IPS-18c (cell line): ENCODE data around the gene ZNF443.
"Not testable (repeated sequence)": the region's sequence is repeated elsewhere in the genome, so short reads cannot be mapped to it uniquely, and the experiment has no call there.

Experiments used
- H3K4me3 ChIP-seq: 2 replicates; pipeline ENCODE4 v1.7.0; 2013; ENCODE audit warnings: low read depth, mild to moderate bottlenecking, low read length, moderate library complexity; ENCODE audit not compliant: insufficient read depth
- H3K9me3 ChIP-seq: one replicate; pipeline ENCODE4 v1.6.1; 2013; ENCODE audit warnings: mild to moderate bottlenecking, low read length, moderate library complexity; ENCODE audit not compliant: control insufficient read depth, insufficient read depth

The ZNF443 gene

DNA sequence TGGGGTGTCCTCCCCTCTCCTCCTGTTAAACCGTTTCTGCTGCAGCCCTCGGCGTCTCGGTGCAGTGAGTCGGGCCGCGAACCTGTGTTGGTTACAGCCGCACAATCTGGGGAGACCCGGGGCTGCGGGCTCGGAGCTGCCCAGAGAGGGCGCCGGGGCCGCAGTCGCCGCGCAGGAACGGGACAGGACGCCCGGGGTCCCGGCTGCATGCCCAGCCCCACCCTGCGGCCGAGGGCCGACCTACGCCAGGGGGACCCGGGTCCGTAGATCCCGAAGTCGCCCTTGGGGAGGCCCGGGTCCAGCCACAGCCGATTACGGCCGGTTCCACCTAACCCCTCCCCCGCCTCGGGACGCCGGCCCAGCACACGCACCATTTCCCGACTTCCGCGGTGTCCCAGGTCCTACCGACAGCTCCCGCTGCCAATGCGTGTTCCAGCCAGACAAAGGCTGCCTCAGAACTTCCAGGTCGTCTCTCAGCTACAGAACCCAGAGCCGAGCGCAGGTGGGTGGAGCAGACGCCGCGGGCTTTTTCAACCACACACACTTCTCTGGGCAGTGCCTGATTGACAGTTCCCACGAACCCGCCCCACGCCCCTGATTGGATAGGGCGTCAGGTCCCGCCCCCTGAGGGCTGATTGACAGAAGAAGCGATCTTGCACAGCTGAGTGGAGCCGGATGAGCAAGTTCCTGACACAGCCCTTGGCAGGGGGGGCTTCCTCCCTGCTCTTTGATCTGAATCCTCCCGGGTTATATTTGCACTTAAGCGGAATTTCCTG is at the start of gene ZNF443:
ZNF443 (minus strand) TSS at position 481 of the 776 bp plus-strand sequence; CDS start at position 374, 107 bp downstream.
- Histone ChIP-seq H3K9me3 (peaks cover 3% of the 10 kb centered on the region), H3K4me3 (peak within 1 kb of the TSS; percentile 70)

DNA sequence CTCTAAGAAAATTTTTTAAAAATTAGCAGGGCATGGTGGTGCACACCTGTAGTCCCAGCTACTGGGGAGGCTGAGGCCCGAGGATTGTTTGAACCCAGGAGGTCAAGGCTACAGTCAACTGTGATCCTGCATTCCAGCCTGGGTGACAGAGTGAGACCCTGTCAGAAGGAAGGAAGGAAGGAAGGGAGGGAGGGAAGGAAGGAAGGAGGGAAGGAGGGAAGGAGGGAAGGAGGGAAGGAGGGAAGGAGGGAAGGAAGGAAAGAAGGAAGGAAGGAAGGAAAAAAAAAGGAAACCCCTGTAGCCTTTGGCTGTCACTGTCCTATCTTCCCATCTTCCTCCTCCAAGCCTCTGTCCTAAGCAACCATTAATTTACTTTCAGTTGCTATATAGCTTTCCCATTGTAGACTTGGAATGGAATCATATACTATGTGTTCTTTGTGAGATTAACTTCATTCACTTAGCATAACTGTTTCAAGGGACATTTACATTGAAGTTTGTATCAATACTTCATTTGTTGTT is 45.5 kb upstream of the ZNF443 start:
- not testable (repeated sequence) for H3K9me3 ChIP-seq, H3K4me3 ChIP-seq

DNA sequence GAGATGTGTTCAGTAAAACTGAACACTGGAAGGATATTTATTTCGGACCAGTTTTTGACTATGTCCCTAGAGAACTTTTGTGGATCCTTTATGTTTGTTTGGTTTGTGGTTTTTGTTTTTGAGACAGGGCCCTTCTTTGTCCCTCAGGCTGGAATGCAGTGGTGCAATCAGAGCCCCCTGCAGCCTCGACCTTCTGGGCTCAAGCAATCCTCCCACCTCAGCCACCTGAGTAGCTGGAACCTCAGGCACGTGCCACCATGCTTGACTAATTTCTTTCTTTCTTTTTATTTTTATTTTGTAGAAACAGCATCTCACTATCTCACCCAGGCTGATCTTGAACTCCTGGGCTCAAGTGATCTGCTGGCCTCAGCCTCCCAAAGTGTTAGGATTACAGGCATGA is 44.8 kb upstream of the ZNF443 start:
- Histone ChIP-seq H3K9me3 (no peaks in the 10 kb centered on the region), H3K4me3 (no peak overlapping the region)

DNA sequence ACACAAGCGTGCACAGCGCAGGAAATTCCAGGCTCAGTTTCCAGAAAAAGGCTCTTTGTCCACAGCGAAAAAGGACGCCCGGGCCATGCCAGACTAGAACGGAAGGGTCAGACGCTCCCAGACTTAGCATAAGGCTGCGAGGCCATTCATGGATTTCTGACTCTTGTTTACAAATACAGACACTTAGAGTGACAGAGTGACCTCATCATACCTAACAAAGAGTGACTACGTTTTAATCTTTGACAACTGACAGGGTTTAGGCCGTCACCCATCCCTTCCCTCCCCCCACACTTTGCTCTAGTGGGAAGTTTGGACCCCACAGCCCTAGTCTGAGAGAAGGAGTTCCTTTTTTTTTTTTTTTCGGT is 44.2 kb upstream of the ZNF443 start:
- no peaks in the 10 kb centered on the region for H3K9me3 ChIP-seq
- H3K4me3 ChIP-seq: peak overlapping the region; percentile 73; the same call in 1 of the 2 replicates

DNA sequence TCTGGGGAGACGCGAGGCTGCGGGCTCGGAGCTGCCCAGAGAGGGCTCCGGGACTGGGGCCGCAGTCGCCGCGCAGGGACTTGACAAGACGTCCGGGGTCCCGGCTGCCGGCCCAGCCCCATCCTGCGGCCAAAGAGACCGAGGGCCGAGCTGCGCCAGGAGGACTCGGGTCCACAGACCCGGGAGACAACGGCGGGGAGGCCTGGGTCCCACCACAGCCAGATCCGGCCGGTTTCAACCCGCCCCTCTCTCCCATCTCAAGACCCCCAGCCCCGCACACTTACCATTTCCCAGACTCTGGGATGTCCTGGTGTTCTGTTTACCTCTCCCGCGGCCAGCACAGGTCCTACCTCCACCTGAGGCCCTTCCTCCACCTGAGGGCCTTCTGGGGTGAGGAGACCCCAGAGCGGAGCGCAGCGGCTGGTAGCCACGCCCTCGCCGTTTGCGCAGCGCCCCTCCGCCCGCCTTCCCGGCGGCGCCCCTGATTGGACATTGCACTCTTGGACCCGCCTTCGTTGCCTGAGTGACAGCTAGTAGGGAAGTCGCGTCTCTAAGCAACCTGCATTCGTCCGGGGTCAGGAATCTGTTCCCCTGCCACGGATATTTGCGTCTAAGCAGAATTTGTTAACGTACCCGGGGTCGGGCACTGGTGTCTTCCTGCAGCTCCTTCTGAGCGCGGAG is 43.7 kb upstream of the ZNF443 start, which contains the start of gene ZNF709:
ZNF709 (minus strand) TSS at position 446 of the 681 bp plus-strand sequence; CDS start at position 287, 159 bp downstream.
- H3K9me3 ChIP-seq: no peaks in the 10 kb centered on the region
- peak within 1 kb of the TSS; percentile 73 for H3K4me3 ChIP-seq

DNA sequence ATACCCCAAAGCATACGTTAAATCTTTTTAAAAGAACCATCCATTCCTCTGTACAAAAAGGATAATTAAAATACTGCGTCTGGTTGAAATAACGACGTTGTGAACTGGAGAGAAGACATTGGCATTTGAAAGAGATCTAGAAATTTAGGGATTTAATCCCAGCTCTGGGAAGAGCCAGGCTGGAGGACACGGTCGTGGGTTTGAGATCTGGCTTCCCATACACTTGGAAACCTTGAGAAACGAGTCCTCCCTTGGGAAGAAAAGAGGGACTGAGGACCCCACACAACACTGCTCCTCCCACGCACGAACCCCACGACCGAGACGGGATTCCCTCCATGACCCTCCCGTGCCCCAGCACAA is 43.2 kb upstream of the ZNF443 start:
- no peaks in the 10 kb centered on the region for H3K9me3 ChIP-seq
- H3K4me3 ChIP-seq: peak overlapping the region; percentile 73

DNA sequence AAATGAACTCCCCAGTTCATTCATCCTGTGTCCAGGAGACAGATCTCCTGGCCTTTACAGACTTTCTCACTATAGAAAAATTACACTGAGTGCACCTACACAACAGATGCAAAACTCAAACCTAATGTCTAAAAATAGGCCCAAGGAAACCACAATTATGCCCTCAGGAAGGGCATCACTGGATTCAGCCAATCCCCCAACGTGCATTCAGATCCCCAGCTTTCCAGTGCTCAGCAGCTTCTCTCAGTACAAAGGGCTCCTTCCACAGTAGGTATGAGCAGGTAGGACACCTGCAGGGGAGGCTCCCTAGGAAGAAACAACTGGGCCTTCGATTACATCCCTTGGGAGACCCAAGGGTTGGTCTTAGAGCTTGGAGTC is 41.7 kb upstream of the ZNF443 start:
- Histone ChIP-seq H3K4me3 (0 out of 2 replicates have a peak overlapping the region, but pooled peaks have one; percentile 9), H3K9me3 (no peaks in the 10 kb centered on the region)

DNA sequence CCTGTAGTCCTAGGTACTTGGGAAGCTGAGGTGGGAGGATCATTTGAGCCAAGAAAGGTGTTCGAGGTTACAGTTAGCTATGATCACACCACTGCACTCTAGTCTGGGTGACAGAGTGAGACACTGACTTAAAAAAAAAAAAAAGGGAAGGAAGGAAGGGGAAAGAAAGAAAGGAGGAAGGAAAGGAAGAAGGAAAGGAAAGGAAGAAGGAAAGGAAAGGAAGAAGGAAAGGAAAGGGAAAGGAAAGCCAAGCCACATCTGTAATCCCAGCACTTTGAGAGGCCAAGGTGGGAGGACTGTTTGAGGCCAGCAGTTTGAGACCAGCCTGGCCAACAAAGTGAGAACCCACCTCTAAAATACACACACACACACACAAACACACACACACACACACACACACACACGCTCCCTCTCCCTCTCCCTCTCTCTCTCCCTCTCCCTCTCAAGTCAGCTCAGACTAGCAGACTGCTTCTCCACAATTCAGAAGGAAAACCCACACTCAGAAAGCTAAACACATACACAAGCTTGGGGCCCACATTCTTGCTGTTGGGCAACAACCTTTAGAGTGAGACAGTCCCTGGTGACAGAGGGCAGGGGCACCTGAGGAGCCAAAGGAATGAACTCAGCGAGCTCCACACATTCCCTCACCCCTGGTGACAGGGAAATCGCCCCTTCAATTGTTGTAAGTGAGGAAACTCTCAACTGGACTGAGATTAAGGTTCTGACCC is 41.1 kb upstream of the ZNF443 start:
- peak overlapping the region; percentile 9; the same call in 1 of the 2 replicates for H3K4me3 ChIP-seq

DNA sequence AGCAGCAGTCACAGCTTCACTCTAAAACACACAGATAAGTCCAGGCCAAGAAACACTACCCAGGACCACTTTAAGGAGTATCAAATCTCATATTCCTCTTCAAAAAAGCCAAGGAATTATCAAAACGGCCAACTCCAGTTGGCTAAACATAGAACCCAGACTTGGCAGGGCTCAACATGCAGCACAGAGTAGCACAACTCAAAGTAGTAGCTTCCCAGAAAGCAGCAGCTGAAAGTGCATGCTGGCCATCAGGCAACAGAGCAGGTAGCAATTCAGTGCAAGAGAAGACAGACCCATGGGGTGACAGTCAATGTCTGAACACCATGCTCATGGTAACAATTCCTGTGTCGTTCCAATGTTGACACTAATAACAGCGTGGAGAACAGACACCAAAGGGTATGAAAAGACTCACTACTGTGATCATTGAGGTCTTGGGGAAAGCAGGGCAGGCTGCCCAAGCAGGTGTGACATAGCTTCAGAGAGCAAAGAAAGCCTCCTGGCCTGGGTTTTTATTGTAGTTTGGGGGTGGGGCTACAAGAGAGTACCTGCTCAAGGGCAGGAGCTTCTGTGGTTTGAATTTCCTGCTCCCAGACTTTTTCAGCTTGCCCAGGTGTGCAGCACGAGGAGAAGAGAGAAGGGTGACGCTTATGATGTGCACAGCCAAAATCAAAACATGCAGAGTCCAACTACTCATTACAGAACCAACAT is 37.6 kb upstream of the ZNF443 start:
- no peak overlapping the region for H3K4me3 ChIP-seq
- H3K9me3 ChIP-seq: no peaks in the 10 kb centered on the region

More for the DNA sequence above, 41.1 kb upstream of the ZNF443 start:
- H3K9me3 ChIP-seq: no peaks in the 10 kb centered on the region

DNA sequence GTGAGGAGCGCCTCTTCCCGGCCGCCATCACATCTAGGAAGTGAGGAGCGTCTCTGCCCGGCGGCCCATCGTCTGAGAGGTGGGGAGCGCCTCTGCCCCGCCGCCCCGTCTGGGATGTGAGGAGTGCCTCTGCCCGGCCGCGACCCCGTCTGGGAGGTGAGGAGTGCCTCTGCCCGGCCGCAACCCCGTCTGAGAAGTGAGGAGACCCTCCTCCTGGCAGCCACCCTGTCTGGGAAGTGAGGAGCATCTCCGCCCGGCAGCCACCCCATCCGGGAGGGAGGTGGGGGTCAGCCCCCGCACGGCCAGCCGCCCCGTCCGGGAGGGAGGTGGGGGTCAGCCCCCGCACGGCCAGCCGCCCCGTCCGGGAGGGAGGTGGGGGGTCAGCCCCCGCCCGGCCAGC is 26.8 kb upstream of the ZNF443 start:
- not testable (repeated sequence) for H3K4me3 ChIP-seq
- peaks cover 28% of the 10 kb centered on the region for H3K9me3 ChIP-seq

DNA sequence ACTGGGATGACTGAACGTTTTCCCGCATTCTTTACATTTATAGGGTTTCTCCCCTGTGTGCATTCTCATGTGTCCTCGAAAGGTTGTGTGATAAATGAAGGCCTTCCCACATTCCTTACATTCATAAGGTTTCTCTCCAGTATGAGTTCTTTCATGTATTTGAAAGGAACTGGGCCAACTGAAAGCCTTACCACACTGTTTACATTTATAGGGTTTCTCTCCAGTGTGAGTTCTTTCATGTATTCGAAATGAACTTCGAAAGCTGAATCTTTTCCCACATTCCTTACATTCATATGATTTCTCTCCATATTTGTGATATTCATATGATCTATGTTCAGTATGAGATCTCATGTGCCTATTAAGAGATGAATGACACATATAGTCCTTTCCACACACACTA is 24.4 kb upstream of the ZNF443 start:
- H3K9me3 ChIP-seq: peaks cover 28% of the 10 kb centered on the region
- no peak overlapping the region for H3K4me3 ChIP-seq

DNA sequence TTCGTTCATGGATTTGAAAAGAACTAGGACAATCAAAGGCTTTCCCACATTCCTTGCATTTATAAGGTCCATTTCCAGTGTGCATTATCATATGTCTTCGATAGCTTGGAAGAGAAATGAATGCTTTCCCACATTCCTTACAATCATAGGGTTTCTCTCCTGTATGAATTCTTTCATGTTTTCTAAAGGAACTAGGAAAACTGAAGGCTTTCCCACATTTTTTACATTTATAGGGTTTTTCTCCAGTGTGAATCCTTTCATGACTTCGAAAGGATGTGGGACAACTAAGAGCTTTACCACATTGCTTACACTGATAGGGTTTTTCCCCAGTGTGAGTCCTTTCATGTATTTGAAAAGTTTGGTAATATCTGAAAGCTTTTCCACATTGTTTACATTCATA is 23.9 kb upstream of the ZNF443 start:
- Histone ChIP-seq H3K9me3 (peaks cover 28% of the 10 kb centered on the region), H3K4me3 (no peak overlapping the region)

DNA sequence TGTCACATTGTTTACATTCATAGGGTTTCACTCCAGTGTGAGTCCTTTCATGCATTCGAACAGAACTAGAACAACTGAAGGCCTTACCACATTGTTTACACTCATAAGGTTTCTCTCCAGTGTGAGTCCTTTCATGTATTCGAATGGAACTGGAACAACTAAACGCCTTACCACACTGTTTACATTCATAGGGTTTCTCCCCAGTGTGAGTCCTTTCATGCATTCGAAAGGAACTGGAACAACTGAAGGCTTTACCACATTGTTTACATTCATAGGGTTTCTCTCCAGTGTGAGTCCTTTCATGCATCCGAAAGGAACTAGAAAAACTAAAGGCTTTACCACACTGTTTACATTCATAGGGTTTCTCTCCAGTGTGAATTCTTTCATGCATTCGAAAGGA is 23.3 kb upstream of the ZNF443 start:
- peaks cover 22% of the 10 kb centered on the region for H3K9me3 ChIP-seq
- not testable (repeated sequence) for H3K4me3 ChIP-seq

DNA sequence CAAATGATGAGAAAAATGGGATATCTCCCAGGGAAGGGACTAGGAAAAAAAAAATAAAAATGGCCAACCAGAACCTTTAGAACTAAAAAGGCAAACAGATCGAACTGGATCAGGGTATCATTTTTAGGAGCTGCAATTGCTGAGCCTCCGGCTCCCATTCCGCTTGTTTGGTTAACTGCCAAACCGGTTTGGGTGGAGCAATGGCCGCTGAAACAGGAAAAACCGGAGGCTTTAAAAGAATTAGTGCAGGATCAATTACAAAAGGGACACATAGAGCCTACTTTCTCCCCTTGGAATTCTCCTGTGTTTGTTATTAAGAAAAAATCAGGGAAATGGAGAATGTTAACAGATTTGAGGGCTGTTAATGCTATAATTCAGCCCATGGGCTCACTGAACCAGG is 12.7 kb upstream of the ZNF443 start:
- peaks cover 13% of the 10 kb centered on the region for H3K9me3 ChIP-seq
- no peak overlapping the region for H3K4me3 ChIP-seq

DNA sequence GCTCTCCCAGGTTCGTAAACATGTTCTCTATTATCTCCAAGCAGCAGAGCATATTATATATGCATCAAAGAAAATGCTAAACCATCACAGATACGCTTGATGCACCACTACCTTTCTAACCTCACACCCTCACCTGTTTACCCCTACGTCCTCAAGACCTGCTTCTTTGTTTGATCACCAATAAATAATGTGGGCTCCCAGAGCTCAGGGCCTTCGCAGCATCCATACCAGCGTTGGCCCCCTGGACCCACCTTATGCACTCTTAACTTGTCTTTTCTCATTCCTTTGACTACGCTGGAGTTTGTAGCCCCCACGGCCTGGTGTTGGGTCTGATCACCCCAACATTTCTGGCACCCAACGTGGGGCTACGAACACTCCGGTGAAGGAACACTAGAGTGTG is 10.0 kb upstream of the ZNF443 start:
- Histone ChIP-seq H3K9me3 (peaks cover 10% of the 10 kb centered on the region), H3K4me3 (no peak overlapping the region)

DNA sequence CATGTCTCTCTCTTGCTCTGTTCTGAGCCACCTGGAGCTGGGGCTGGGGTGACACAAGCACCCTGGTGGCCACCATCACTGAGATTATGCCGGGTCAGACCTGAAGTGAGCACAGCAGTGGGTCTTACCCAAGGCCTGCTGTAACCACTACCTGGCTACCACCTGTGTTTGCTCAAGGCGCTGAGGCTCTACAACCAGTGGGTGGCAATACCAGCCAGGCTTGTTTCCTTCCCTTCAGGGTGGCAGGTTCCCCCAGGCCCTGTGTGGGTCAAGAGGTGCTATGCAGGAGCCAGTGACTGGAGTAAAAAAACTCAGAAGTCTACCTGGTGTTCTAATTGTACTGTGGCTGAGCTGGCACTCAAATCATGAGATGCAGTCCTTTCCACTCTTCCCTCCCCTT is 8.0 kb upstream of the ZNF443 start:
- Histone ChIP-seq H3K4me3 (no peak overlapping the region), H3K9me3 (peaks cover 10% of the 10 kb centered on the region)
